ENCODE results near the gene BNIP3.

Gene BNIP3

DNA sequence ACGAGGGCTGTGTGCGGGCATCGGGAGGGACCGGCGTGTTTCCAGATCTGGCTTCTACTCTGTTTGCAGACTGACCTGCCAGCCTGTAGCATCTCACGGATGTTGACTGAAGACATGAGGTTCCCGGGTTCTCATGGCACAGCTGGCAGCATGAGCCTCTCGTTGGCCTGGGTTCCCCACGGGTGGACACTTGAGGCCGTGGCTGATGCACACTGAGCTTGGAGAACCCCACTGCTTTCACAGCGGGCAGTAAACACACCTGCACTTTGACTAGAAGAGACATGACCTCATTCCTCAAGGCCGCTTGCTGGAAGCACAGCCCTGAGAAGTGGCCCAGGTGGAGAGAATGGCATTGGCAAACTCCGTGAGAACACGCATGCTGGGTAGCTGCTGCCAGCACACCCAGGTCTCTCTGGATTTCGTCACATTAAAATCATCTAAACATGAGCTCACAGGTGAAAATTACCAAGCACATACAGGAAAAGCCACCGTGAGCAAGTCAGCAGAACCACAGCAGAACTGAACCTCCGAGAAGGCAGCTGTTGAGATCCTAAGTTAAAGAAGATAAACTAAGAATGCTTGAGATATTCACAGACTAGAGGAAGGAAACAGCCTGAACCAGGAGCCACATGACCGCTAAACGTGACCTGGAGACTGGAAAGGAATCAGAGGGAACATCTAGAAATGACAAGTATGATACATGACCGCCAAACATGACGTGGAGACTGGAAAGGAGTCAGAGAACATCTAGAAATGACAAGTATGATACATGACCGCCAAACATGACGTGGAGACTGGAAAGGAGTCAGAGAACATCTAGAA, 32.5 kb downstream of the BNIP3 start:
- no peak for DNase-seq

DNA sequence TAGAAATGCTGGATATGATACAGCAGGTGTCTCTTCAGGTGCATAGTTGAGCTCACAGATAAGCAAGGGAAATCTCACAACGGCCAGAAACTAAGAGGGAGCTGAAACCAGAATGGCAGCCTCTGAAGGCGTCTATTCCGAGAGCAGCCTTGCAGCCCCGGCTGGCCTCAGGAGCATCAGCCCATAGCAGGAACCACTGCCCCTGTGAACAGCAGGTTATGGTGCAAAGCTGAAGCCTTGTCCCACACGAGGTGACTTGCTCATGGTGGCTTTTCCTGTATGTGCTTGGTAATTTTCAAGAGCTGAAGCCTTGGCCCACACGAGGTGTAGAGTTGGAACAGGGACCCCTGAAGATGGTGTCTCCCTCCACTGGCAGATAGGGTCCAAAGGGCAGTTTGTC, 33.2 kb downstream of the BNIP3 start:
- DNase-seq: no peak

GRCh38 chr10:131947631-131948347, 33.9 kb downstream of the BNIP3 start:
- peak; percentile 28 for DNase-seq

GRCh38 chr10:131946880-131947279, 34.8 kb downstream of the BNIP3 start:
- no peak for DNase-seq

DNA sequence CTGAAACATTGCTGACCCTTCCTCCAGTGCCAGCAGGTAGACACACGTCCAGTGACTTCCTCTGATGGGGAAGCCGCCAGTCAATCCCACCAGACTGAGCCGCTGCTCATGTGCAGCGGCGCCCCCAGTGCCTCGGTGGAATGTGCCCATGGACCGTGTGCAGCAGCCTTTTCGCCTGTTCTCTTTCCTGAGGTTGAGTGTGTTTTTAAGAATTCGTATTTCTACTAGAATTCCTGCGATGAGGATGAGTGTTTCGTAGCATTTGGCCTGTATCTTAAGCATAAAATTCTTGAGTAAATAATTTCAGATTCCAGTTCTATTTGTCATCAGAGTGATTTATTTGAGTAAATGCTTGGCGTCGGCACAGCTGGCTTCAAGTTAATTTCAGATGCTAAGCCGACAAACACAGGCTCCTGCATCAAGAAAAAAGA, 35.4 kb downstream of the BNIP3 start:
- DNase-seq: peak; percentile 50

- DNase-seq: no peak
Observed at GRCh38 chr10:131944976-131945695, 36.6 kb downstream of the BNIP3 start.

DNA sequence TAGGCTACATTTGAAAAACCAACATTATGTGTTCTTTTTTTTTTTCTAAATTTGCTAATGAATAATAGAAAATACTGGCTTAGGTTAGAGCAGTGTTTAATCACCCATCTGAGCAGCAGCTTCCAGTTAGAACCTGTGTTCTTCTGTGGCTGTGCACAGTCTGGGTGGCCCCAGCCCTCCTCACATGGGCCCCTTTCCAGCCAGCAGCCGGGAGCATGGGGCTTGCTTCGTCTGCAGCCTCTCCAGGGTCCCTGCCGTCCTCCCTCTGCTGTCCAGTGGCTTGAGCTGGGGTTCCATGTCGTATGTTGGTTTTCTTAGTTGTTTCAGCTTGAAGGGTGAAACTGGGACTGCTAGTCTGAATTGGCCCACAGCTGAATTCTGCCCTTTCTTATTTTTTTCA, 37.3 kb downstream of the BNIP3 start:
- DNase-seq: no peak

GRCh38 chr10:131943021-131943814, 38.5 kb downstream of the BNIP3 start:
- no peak for DNase-seq

DNA sequence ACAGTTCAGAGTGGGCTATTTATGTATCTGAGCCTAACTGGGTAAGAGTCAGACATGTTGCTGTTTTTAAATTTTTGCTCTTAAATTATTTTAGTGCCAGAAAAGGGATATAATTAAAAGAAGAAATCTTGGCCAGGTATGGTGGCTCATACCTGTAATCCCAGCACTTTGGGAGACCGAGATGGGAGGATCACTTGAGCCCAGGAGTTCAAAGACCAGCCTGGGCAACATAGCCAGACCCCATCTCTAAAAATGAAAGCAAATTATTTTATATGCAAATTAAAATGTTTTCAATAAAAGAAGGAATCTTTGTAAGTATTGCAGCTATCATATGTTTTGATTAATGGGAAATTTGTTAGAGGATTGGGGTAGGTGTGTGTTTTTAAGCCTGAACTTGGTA, 39.3 kb downstream of the BNIP3 start:
- DNase-seq: no peak

GRCh38 chr10:131938681-131939080, 43.0 kb downstream of the BNIP3 start:
- no peak for DNase-seq

- no peak for DNase-seq
Observed at GRCh38 chr10:131937836-131938235, 43.9 kb downstream of the BNIP3 start.

GRCh38 chr10:131936736-131937135, 45.0 kb downstream of the BNIP3 start:
- no peak for DNase-seq

DNA sequence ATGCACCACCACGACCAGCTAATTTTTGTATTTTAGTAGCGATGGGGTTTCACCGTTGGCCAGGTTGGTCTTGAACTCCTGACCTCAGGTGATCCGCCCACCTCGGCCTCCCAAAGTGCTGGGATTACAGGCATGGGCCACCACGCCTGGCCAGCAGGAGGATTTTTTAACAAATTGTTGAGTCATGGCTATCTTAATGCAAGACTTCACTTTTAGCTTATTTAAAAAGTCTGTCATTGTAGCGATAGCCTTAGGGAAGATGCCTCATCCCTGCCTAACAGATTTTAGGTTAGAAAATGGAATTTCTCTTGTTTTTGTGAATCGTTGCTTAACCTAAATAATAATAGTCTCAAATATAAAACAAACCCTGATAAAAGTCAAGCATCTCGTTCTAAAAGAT, 45.4 kb downstream of the BNIP3 start:
- DNase-seq: no peak

GRCh38 chr10:131935260-131935659, 46.5 kb downstream of the BNIP3 start:
- no peak for DNase-seq

- no peak for DNase-seq
Observed at GRCh38 chr10:131934769-131935168, 47.0 kb downstream of the BNIP3 start.

GRCh38 chr10:131933696-131934086, 48.0 kb downstream of the BNIP3 start:
- DNase-seq: no peak

- no peak for DNase-seq
Observed at GRCh38 chr10:131933016-131933695, 48.6 kb downstream of the BNIP3 start.

DNA sequence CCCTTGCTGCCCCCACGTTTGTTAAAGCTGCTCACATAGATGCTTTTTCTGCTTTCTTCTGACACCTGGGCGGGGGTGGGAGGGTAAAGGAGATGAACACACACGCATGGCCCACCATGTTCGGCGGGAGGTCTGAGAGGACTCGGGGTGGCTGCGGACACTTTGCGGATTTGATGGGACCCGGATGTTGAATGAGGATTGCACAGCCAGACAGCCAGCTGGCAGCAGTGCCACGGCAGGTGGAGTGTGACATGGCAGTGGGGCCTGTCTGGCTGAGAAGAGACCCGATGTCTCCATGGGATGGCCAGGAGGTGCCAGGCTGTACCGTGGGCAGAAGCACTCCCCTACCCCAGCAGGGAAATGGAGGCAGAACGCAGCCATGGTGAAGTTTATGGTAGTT, 49.7 kb downstream of the BNIP3 start:
- DNase-seq: no peak

DNA sequence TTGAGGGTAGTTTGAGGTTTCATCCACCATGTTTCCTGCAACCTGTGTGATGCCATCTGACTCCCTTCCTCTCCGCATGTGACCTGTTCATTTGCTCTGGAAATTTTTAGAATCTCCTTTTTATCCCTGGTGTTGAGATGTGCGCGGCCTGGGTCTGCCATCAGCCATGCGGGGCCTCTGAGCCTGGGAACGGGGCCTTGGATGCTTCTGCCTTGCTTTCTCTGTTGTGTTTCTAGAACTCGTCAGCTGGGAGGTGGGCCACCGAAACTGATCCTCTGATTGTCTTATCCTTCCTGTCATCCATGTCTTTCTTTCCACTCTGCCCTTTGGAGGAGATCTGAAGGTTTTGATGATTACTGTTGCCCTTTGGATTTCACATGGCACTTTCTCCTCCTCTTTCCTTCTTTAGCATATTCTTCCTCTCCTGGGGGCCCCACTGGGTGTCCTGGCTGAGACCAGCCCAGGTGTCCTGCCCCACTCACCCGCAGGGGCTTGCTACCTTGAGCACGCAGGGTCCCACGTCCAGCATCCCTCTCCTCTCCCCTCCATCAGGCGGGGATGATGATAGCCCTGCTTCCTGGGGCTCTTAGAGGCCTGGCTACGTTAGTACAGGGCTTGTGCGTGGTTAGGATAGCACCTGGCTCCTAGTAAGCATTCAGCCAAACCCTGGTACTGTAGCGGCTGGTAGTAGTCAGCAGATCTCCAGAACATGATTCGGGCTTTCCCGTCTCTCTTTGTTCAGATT, 51.0 kb downstream of the BNIP3 start:
- no peak for DNase-seq

- no peak for DNase-seq
Observed at GRCh38 chr10:131930150-131930549, 51.6 kb downstream of the BNIP3 start.

DNA sequence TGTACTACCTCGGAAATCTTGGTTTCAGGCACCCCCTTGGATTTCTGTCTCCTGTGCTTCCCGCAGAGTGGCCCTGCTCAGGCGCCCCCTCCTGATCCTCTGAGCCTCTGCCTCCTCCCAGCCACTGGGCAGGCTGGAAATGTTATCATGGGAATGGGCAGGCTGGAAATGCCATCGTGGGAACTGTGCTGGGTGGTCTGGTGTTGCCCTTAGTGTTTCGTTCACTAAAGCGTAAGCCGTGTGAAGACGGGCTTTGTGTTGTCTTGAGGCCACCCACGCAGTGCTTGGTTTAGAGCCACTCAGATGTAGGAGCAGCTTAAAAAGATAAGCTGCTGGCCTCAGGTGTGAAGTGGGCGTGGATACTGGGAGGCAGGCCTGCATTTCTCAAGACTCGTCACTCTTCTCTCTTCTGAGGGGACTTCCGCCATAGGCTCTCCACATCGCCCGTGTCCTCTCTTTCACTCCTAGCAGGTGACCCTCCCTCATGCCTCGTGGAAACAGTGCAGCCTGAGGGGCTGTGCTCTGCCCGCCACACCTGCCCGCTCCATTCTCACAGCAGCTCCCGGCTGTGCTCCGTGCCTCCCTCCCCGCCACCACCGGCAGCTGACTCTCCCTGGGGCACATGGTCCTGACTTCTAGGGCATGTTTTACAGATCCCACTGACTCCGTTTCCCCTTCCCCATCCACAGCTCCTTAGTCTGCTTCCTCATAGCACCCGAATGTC, 52.4 kb downstream of the BNIP3 start:
- DNase-seq: no peak
